Measurements from ENCODE around the gene KRT2. TPM values are rescaled to one million over a fixed set of nuclear protein-coding genes. Genes with fewer than 3 reads are reported as not detected.

KRT2 gene
- total and polyA plus RNA-seq, 2 of the 4 experiments (the other 2 are of a cell fraction) = not detected

DNA sequence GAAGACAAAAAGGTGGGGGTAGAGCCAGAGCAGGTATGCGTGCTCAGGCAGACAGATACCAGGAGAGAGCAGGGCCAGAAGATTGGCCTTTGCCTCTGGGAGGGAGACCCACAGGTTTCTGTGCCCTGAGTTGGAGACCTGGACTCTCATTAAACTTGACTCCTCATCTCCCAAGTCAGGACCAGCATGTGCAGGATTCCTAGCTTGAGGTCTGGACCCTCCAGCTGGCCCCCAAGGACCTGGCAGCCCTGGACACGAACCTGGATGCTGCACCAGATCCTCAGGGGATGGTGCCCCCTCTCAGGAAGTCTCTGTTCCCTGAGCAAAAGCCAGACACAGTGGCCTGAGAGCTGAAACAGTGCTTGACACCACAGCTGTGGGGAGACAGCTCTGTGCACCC is 23.2 kb downstream of the KRT2 start:
- intact Hi-C loops (cut with micrococcal nuclease) (no loop called here), in situ Hi-C loops (cut with MboI; ENCODE audit: low sequenced_read_pairs) (no loop called here), dilution Hi-C loops (cut with HindIII; ENCODE audit: low sequenced_read_pairs, unreplicated experiment) (no loop called here)
- no peak overlapping the region for H3K56ac ChIP-seq (ENCODE audit: extremely low read depth, insufficient read depth, low read length)
- H3K18ac ChIP-seq (ENCODE audit: low read depth, low read length) = no peak overlapping the region
- no peak overlapping the region for H3K27ac ChIP-seq (ENCODE audit: insufficient read depth, low read length)
- no peak overlapping the region for H2BK15ac ChIP-seq (ENCODE audit: low read depth, low read length)
- H2BK20ac ChIP-seq (ENCODE audit: low read depth, low read length) = no peak overlapping the region
- no peak overlapping the region for H3K4ac ChIP-seq (ENCODE audit: low read depth, low read length)
- no peaks in the 10 kb centered on the region for H3K9me1 ChIP-seq (ENCODE audit: insufficient read depth, low read length)
- no peaks in the 10 kb centered on the region for H3K4me1 ChIP-seq (ENCODE audit: control insufficient read depth, insufficient read depth, low read length)
- H2BK5ac ChIP-seq (ENCODE audit: low read depth, low read length, poor library complexity, severe bottlenecking) = no peak overlapping the region
- no peaks in the 10 kb centered on the region; the same call in 1 of the 2 replicates for H4K20me1 ChIP-seq (ENCODE audit: insufficient read depth, low read length)
- BruUV-seq (replicated peaks) = no TSS peak
- H3K9ac ChIP-seq (ENCODE audit: low read depth, low read length) = no peak overlapping the region
- H3K4me2 ChIP-seq (ENCODE audit: low read depth, low read length) = no peak overlapping the region
- H2BK120ac ChIP-seq (ENCODE audit: low read depth, low read length) = no peak overlapping the region
- H2AFZ ChIP-seq (replicated peaks; ENCODE audit: low read length, poor library complexity) = no peak overlapping the region
- CTCF ChIA-PET = no interaction called here
- TF ChIP-seq MXI1 (IDR thresholded peaks at IDR 0.05; ENCODE audit: borderline replicate concordance, low read depth, low read length) = no peak
- no peak for TF ChIP-seq RCOR1 (IDR thresholded peaks at IDR 0.05; ENCODE audit: insufficient replicate concordance, low read length)
- TF ChIP-seq, protein P1, sequence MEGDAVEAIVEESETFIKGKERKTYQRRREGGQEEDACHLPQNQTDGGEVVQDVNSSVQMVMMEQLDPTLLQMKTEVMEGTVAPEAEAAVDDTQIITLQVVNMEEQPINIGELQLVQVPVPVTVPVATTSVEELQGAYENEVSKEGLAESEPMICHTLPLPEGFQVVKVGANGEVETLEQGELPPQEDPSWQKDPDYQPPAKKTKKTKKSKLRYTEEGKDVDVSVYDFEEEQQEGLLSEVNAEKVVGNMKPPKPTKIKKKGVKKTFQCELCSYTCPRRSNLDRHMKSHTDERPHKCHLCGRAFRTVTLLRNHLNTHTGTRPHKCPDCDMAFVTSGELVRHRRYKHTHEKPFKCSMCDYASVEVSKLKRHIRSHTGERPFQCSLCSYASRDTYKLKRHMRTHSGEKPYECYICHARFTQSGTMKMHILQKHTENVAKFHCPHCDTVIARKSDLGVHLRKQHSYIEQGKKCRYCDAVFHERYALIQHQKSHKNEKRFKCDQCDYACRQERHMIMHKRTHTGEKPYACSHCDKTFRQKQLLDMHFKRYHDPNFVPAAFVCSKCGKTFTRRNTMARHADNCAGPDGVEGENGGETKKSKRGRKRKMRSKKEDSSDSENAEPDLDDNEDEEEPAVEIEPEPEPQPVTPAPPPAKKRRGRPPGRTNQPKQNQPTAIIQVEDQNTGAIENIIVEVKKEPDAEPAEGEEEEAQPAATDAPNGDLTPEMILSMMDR (conservative IDR thresholded peaks at IDR 0.05; ENCODE audit: low read depth, low read length) = no peak
- TF ChIP-seq, protein P2, sequence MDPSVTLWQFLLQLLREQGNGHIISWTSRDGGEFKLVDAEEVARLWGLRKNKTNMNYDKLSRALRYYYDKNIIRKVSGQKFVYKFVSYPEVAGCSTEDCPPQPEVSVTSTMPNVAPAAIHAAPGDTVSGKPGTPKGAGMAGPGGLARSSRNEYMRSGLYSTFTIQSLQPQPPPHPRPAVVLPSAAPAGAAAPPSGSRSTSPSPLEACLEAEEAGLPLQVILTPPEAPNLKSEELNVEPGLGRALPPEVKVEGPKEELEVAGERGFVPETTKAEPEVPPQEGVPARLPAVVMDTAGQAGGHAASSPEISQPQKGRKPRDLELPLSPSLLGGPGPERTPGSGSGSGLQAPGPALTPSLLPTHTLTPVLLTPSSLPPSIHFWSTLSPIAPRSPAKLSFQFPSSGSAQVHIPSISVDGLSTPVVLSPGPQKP (IDR thresholded peaks at IDR 0.05; ENCODE audit: borderline replicate concordance, low read depth, low read length) = no peak
- TF ChIP-seq, protein P3, sequence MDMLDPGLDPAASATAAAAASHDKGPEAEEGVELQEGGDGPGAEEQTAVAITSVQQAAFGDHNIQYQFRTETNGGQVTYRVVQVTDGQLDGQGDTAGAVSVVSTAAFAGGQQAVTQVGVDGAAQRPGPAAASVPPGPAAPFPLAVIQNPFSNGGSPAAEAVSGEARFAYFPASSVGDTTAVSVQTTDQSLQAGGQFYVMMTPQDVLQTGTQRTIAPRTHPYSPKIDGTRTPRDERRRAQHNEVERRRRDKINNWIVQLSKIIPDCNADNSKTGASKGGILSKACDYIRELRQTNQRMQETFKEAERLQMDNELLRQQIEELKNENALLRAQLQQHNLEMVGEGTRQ (IDR thresholded peaks at IDR 0.05; ENCODE audit: low read depth, low read length) = no peak
- no peak for TF ChIP-seq SMC3 (IDR thresholded peaks at IDR 0.05; ENCODE audit: low read depth, low read length)
- TF ChIP-seq POLR2A (IDR thresholded peaks at IDR 0.05; ENCODE audit: low read depth, low read length) = no peak
- TF ChIP-seq MAZ (IDR thresholded peaks at IDR 0.05; ENCODE audit: borderline replicate concordance, low read depth, low read length) = no peak
- TF ChIP-seq CHD1 (IDR thresholded peaks at IDR 0.05; ENCODE audit: low read depth, low read length) = no peak
- TF ChIP-seq RFX5 (IDR thresholded peaks at IDR 0.05; ENCODE audit: low read depth, low read length) = no peak
- no peak for TF ChIP-seq NFE2L2 (IDR thresholded peaks at IDR 0.05; ENCODE audit: low read depth, low read length)
- TF ChIP-seq MAFK (IDR thresholded peaks at IDR 0.05; ENCODE audit: low read depth, low read length) = no peak
- H3K14ac ChIP-seq (replicated peaks; ENCODE audit: low read depth, low read length) = no peak overlapping the region
- H2AK9ac ChIP-seq (replicated peaks; ENCODE audit: low read depth, low read length, poor library complexity) = no peak overlapping the region
- H3K4me3 ChIP-seq (ENCODE audit: insufficient read depth, low read depth, low read length) = no peak overlapping the region
- H4K5ac ChIP-seq (ENCODE audit: low read depth, low read length) = no peak overlapping the region
- no peak overlapping the region for H4K91ac ChIP-seq (ENCODE audit: insufficient read depth, low read depth, low read length)
- no peaks in the 10 kb centered on the region for H3K79me1 ChIP-seq (ENCODE audit: low read depth in 1 of 2, low read length in 2 of 2)
- no peaks in the 10 kb centered on the region for H3K9me3 ChIP-seq (ENCODE audit: control insufficient read depth, insufficient read depth, low read length)
- ATAC-seq (ENCODE audit: low read depth) = no peak
- no peaks in the 10 kb centered on the region for H3K36me3 ChIP-seq (ENCODE audit: control insufficient read depth, insufficient read depth, low read length)
- no peak overlapping the region for H3K23ac ChIP-seq (ENCODE audit: low read depth, low read length)
- no peak for DNase-seq
- POLR2A ChIA-PET (ENCODE audit: unreplicated experiment) = no interaction called here
- H2AK5ac ChIP-seq (ENCODE audit: low read depth, low read length) = no peak overlapping the region
- H3K27me3 ChIP-seq (ENCODE audit: control insufficient read depth, insufficient read depth, low read length) = peaks cover 8% of the 10 kb centered on the region
- H4K8ac ChIP-seq (ENCODE audit: low read depth in 2 of 2, low read length in 2 of 2) = no peak overlapping the region
- WGBS, 2 experiments (ENCODE audit: extremely low coverage in 2 of 2, insufficient read length in 1 of 2) = no CpG with 5 or more reads among the region's 2 CpGs

Data from IMR-90 (cell line).